Left lung (tissue), 10 donors: Measurements from ENCODE around the gene DAGLA. TPM values are rescaled to one million over a fixed set of nuclear protein-coding genes. Genes with fewer than 3 reads are reported as not detected.

Experiments
- ATAC-seq: fragments of 200-7000 bp; cut with Tn5 transposase; one replicate; pipeline ENCODE4 v1.9.1; 2020; ENCODE audit warnings: moderate library complexity
- DNase-seq, 4 donors: peaks; one replicate each; pipeline ENCODE4 v3.0.0-alpha.2; 2013 to 2020
- H3K27ac ChIP-seq, 2 donors: fragments of 200-600 bp; sonication (generic) in 1 of 2; one replicate each; pipeline versions ENCODE4 v1.5.0 to v1.8.0; 2020 to 2021
- H3K27me3 ChIP-seq, 2 donors: fragments of 200-600 bp; sonication (generic) in 1 of 2; one replicate each; pipeline versions ENCODE4 v1.5.0 to v1.8.0; 2020 to 2021
- H3K36me3 ChIP-seq, 2 donors: fragments of 200-600 bp; sonication (generic) in 1 of 2; one replicate each; pipeline versions ENCODE4 v1.5.0 to v1.8.0; 2020 to 2021
- H3K4me1 ChIP-seq, 2 donors: fragments of 200-600 bp; one replicate each; pipeline ENCODE4 v1.8.0; 2021
- H3K4me3 ChIP-seq, 2 donors: fragments of 200-600 bp; sonication (generic) in 1 of 2; one replicate each; pipeline versions ENCODE4 v1.5.0 to v1.8.0; 2020 to 2021; ENCODE audit warnings: mild to moderate bottlenecking in 1 of 2
- H3K9me3 ChIP-seq, 2 donors: fragments of 200-600 bp; sonication (generic) in 1 of 2; one replicate each; pipeline versions ENCODE4 v1.5.0 to v1.8.0; 2020 to 2021
- intact Hi-C, 2 donors: fragments of 100-400 bp; cut with DNase I; formaldehyde crosslinking; loops; one replicate each; pipeline versions ENCODE4 v1.11.2 to v1.14.2; 2022
- polyA plus RNA-seq, 6 donors: library from polyadenylated mRNA; unstranded; fragments of 120-200 nt; gene quantifications; one replicate each; pipeline ENCODE4 v1.2.1, GENCODE V29; 2013; ENCODE audit not compliant: insufficient read length in 6 of 6
- total RNA-seq, 2 donors: library from RNA; stranded (reverse); fragmentation: NEBNext Ultra II Directional; extraction: Animal tissue kit (Norgen Biotek cat#: 25700); gene quantifications; one replicate each; pipeline ENCODE4 v1.2.1, GENCODE V29; 2021
- TF ChIP-seq, protein P1 (sequence below), 2 donors: fragments of 200-600 bp; sonication (generic) in 1 of 2; IDR thresholded peaks; one replicate each; pipeline versions ENCODE4 v1.5.0 to v1.8.0; 2021; ENCODE audit warnings: antibody characterized with exemption in 2 of 2
- donor health status: DM: no; HTN: yes; CAD: no.
- donor health status: DM: no; HTN: no; CAD: no.

DAGLA gene
- total and polyA plus RNA-seq, 8 donors: 2.2 to 4.3 (median 3.8) TPM

GRCh38 chr11:61750631-61751273 lies 70.6 kb downstream of the DAGLA start:
- TF ChIP-seq, protein P1, sequence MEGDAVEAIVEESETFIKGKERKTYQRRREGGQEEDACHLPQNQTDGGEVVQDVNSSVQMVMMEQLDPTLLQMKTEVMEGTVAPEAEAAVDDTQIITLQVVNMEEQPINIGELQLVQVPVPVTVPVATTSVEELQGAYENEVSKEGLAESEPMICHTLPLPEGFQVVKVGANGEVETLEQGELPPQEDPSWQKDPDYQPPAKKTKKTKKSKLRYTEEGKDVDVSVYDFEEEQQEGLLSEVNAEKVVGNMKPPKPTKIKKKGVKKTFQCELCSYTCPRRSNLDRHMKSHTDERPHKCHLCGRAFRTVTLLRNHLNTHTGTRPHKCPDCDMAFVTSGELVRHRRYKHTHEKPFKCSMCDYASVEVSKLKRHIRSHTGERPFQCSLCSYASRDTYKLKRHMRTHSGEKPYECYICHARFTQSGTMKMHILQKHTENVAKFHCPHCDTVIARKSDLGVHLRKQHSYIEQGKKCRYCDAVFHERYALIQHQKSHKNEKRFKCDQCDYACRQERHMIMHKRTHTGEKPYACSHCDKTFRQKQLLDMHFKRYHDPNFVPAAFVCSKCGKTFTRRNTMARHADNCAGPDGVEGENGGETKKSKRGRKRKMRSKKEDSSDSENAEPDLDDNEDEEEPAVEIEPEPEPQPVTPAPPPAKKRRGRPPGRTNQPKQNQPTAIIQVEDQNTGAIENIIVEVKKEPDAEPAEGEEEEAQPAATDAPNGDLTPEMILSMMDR (IDR thresholded peaks at IDR 0.05): no peak
- Histone ChIP-seq H3K27me3 (peaks cover 0 to 44% of the 10 kb centered on the region in 2 donors), H3K4me3 (no peak overlapping the region), H3K27ac (no peak overlapping the region), H3K36me3 (no peaks in the 10 kb centered on the region), H3K4me1 (peaks cover 3 to 12% of the 10 kb centered on the region in 2 donors), H3K9me3 (no peaks in the 10 kb centered on the region)
- DNase-seq (no peak), ATAC-seq (no peak)
- intact Hi-C loops: no loop called here

DNA sequence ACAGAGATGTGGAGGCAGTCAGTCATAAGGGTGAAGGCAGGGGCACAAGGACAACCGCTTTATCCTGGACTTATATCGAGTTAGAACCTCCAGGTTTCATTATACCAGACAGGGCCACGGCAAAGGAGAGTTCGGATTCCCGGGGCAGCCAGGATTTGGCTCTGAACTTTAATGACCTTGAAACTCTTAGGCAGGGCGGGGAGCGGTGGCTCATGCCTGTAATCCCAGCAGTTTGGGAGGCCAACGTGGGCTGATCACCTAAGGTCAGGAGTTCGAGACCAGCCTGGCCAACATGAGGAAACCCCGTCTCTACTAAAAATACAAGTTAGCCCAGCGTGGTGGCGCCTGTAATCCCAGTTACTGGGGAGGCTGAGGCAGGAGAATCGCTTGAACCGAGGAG lies 71.2 kb downstream of the DAGLA start:
- Histone ChIP-seq H3K27ac (no peak overlapping the region), H3K9me3 (no peaks in the 10 kb centered on the region), H3K4me3 (no peak overlapping the region), H3K36me3 (no peaks in the 10 kb centered on the region), H3K4me1 (peaks cover 3 to 18% of the 10 kb centered on the region in 2 donors), H3K27me3 (peaks cover 0 to 44% of the 10 kb centered on the region in 2 donors)
- no peak for DNase-seq
- TF ChIP-seq, protein P1 (IDR thresholded peaks at IDR 0.05): no peak
- ATAC-seq: no peak
- intact Hi-C loops: no loop called here

- DNase-seq: peak; percentile 37 to 89 (median 46)
- Histone ChIP-seq H3K4me1 (peaks cover 3 to 18% of the 10 kb centered on the region in 2 donors), H3K27ac (no peak within 1 kb of the TSS), H3K4me3 (peak within 1 kb of the TSS; percentile 27 to 34), H3K9me3 (no peaks in the 10 kb centered on the region), H3K27me3 (peaks cover 0 to 44% of the 10 kb centered on the region in 2 donors), H3K36me3 (no peaks in the 10 kb centered on the region)
- TF ChIP-seq, protein P1 (IDR thresholded peaks at IDR 0.05): peak; percentile 16 to 43
- ATAC-seq: peak; percentile 69
- intact Hi-C loops: no loop called here
Measured at GRCh38 chr11:61752117-61752924, 72.1 kb downstream of the DAGLA start, which contains the start of gene MYRF. MYRF (plus strand) TSS chr11:61752636; CDS start chr11:61752745, 109 bp downstream.

DNA sequence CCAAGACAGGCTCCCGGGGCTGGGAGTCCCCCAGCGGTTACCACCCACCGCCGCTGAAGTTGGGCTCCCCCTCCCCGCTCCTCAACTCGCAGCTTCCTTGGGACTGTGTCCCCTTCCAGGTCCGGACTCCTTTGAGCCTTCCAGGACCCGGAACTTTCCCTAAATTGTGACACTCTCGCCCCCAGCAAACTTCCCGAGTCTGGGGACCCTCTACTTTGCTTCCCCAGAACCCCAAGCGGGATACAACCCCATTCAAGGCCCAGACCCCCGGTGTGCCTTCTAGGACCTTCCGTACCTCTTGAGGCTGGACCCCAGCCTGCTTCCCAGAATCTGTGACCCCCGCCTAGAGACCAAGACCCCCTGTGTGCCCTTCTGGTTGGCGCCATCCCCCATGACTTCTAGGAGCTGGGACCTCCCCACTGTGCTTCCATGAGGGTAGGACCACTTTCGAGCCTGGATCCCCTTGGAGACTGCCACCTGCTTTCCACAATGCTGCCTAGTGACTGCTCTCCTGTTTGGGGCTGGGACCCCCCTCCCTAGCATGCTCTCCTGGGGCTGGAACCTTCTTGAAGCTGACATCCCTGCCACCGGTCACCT lies 72.8 kb downstream of the DAGLA start:
- Histone ChIP-seq H3K36me3 (no peaks in the 10 kb centered on the region), H3K27ac (no peak overlapping the region), H3K4me3 (peak overlapping the region; percentile 27 to 34), H3K4me1 (peaks cover 3 to 13% of the 10 kb centered on the region in 2 donors), H3K27me3 (peaks cover 0 to 44% of the 10 kb centered on the region in 2 donors), H3K9me3 (no peaks in the 10 kb centered on the region)
- TF ChIP-seq, protein P1 (IDR thresholded peaks at IDR 0.05): no peak
- intact Hi-C loops: no loop called here
- no peak for DNase-seq
- no peak for ATAC-seq

- intact Hi-C loops: no loop called here
- Histone ChIP-seq H3K27me3 (peaks cover 0 to 44% of the 10 kb centered on the region in 2 donors), H3K36me3 (no peaks in the 10 kb centered on the region), H3K27ac (no peak overlapping the region), H3K9me3 (no peaks in the 10 kb centered on the region), H3K4me1 (peaks cover 3 to 12% of the 10 kb centered on the region in 2 donors), H3K4me3 (peak overlapping the region in 1 of 2 donors; percentile 34)
- ATAC-seq (no peak), DNase-seq (no peak)
- TF ChIP-seq, protein P1 (IDR thresholded peaks at IDR 0.05): no peak
Measured at GRCh38 chr11:61753672-61754071, 73.5 kb downstream of the DAGLA start.
